Stimulated activated CD4-positive, alpha-beta T cell treated with anti-CD3 and anti-CD28 coated beads, Interleukin-1b, Interleukin-23, amount 100 ng/mL, for 1 hour (primary cell): Measurements from ENCODE around the gene MAP2K7.
"Not testable (repeated sequence)": the region's sequence is repeated elsewhere in the genome, so short reads cannot be mapped to it uniquely, and the experiment has no call there.

Experiments
- DNase-seq, 2 donors: peaks; one replicate each; pipeline ENCODE4 v3.0.0-alpha.2; 2020; ENCODE audit warnings: low read depth in 2 of 2

Gene MAP2K7

DNA sequence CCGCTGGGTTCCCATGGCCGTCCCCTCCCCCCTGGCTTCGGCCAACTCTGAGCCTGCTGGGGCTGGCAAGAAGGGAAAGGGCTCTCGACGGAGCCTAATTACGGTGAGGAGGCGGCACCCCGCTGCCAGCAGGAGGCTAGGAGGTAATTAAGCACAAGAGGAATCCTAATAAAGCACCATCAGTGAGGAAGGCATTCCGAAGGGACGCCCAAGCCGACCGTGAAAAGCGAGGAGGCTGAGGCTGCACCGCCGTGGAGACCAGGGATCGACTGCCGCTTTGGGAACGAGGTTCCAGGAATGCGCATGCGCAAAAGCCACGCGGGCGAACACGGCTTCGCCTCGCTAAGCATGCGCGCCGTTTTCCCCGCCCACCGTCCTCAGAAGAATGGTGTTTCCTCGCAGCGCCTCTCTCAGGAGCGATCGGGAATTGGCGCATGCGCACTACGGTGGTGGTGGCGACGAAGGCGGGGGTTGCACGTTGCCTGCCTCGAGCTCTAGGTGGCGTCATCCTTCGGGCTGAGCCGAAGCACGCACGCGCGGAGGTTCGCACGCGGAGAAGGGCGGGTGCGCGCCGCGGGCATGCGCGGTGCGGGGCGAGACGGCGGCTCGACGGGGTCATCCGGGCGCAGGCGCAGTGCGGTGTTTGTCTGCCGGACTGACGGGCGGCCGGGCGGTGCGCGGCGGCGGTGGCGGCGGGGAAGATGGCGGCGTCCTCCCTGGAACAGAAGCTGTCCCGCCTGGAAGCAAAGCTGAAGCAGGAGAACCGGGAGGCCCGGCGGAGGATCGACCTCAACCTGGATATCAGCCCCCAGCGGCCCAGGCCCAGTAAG, at the start of gene MAP2K7:
TSS of gene MAP2K7 (plus strand) at position 634 of the 830 bp plus-strand sequence. CDS start at position 702, 68 bp downstream.
- peak; percentile 100 for DNase-seq

- DNase-seq, result no peak
Observed at GRCh38 chr19:7855426-7856108, 48.1 kb upstream of the MAP2K7 start.

DNA sequence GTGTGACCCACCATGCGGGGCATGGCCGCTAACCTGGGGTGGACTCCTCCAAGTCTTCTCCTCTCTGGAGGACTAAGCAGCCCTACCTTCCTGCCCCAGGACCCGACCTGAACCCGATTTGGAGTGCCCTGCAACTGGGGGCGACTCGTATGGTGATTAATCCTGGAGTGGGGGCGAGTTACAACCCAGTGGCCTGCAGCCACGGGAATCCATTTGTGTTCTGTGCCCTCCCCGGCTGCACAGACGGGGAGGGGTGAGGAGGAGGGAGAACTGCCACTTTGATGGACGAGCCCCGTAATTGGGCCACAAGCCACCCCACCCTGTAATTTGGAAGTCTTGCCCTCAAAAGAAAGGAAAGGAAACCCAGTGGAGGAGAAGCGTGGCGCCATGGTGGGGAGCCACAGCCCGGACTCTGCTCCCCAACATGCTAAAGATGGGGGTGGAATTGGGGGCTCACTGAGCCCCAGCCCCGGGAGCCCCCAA, 47.5 kb upstream of the MAP2K7 start:
- DNase-seq, result no peak

DNA sequence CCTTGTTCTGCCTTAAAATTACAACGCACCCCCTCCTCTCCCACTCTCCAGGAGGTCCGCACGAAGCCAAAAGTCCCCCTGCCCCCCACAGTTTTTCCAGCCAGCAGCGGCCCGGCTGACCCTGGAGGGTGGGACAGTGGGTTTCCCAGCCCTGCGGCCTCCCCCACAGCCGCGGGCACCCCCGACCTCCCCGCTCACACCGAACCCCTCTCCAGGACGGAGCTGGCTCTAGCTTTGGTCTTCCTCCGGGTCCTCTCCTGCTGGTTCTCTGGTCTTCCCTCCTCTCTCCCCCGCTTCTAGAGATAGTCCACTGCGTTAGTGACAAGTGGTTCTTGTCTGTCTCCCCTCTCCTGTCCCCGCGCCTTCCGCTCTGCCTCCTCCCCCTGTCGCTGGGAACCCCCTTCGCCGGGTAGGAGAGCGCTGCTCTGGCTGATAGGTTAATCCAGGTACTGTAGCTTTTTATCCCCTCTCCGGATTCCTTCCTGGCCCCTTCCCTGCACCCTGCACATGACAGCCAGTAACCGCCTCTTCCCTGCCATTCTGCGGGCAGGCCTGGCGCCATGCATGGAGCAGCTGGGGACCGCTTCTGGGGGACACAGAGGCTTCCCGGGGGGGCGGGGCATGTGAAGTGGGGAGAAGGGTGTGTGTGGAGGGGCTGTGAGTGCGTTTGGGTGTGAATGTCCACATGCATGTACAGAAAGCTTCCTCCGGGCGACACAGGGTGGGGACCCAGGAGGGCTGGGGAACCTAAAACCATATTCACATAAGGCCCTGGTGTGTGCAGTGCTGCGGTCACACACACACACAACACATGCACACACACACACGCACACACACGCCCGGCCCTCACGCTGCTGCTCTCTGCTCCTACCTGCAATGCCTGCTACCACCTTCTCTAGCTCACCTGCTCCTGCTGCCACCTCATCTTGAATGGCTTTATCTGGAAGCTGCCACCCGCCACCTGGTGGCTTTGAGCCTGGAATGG, 46.7 kb upstream of the MAP2K7 start:
- no peak for DNase-seq

DNA sequence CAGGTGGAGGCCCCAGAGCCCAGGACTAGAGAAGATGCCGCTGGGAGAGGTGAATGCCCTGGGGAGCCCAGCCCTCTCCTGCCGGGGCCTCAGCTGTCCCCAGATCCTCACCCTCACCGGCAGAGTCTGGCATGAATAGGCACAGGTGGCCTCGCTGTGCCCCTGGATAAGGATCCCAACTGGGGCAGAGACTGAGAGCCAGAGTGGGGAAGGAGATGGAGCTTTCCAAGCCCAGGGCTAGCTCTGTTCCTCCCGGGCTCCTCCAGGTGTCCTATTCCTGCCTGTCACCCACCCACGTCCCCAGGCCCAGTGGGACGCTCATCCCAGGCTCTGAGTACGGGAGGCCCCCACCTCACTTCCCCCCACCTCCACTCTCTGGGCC, 46.0 kb upstream of the MAP2K7 start:
- no peak for DNase-seq

- no peak for DNase-seq
Observed at GRCh38 chr19:7858109-7858770, 45.4 kb upstream of the MAP2K7 start.

GRCh38 chr19:7859087-7859486, 44.6 kb upstream of the MAP2K7 start:
- not testable (repeated sequence) for DNase-seq

DNA sequence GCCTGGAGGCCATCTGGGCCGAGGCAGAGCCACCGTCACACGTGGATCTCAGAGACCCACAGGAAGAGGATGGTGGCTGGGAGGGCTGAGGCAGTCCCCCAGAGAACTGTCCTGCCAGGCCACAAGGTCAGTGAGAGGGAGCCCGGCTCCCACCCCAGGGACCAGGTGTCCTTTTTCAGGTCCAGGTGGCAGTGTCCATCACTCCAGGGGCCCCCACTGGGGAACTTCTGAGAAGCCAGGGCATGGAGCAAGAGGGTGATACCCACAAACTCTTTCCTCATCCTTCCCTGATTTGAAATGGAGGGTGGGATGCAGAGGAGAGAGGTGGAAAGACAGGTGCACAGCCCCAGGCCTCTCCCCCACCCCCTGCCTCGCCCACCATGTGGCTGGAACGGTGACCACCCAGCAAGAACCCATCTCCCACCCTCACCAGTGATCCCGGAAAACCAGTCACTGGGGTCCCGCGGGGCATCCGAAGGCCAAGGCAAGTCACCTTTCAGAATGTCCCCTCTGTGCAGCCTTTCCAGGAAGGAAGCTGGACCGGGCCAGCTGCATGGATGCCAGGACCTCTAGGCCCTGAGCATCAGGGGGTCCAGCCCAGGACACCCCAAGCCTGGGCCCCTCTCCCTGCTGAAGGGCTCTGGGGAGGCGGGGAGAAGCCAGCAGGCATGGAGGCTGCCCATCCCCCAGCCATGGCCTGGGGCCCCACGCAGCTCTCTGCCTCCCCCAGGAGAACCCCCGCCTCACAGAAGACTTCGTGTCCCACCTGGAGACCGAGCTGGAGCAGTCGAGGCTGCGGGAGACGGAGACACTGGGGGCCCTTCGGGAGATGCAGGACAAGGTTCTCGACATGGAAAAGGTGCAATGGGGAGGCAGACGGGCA, 43.6 kb upstream of the MAP2K7 start:
- no peak for DNase-seq

DNA sequence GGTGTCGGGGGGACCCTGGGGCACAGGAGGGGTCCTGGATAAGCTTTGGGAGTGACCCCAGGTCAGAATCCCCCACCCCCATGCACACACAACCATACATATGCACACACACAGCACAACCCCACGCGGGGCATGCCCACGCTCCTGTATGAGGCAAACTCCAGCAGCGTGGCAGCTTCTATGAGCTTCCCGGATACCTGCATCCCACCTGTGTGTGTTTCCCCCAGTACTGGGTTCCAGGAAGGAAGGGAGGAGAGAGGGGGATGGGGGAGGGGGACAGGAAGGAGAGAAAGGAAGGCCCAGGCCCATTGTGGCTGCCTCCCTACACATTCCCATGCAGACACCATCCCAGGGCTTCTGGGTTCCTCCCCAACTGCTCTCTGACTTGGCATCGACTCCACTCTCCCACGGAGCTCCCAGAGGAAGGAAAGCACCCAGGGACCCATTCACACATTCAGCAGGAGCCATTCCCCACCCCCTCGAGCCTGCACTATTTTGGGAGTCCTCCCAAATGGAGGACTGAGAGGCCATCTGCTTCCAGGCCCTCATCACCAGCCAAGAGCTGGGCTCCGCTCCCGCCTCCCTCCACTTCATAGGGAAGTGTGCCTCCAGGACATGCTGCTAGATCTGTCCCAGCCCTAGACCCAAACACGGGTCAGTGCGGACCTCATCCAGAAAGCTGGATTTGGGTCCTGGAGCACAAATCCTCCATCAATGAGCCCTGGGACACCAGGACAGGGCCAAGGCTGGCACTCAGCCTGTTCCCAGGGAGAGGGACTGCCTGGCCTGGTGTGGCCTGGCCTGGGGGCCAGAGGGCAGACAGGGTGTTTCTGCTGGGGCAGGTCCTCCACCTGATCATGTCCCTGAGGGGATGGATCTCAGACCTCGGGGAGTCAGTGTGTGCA, 42.7 kb upstream of the MAP2K7 start:
- DNase-seq, result no peak

DNA sequence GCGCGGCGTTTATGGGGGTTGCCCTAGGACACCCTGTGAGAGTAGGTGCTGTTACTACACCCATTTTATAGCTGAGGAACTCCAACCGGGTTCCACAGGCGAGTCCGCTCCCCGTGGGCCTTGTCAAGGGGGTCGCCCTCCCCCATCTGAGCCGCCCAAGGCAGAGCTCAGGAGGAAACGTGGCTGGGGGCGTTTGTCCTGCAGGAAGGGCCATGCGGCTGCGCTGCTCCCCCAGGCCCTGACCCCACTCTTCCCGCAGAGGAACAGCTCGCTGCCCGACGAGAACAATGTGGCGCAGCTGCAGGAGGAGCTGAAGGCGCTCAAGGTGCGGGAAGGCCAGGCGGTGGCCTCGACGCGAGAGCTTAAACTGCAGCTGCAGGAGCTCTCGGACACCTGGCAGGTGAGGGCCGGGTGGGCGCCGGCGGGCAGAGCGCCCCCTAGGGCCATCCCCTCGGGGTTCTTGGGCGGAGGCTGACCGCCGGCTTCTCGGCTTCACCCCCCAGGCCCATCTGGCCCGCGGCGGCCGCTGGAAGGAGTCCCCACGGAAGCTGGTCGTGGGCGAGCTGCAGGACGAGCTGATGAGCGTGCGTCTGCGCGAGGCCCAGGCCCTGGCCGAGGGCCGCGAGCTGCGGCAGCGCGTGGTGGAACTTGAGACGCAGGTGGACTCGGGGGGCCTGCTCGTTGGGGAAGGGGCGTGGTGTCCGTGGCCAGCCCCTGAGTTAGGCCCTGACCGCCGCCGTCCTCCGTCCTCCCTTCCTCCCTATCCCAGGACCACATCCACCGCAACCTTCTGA, 41.9 kb upstream of the MAP2K7 start:
- no peak for DNase-seq

DNA sequence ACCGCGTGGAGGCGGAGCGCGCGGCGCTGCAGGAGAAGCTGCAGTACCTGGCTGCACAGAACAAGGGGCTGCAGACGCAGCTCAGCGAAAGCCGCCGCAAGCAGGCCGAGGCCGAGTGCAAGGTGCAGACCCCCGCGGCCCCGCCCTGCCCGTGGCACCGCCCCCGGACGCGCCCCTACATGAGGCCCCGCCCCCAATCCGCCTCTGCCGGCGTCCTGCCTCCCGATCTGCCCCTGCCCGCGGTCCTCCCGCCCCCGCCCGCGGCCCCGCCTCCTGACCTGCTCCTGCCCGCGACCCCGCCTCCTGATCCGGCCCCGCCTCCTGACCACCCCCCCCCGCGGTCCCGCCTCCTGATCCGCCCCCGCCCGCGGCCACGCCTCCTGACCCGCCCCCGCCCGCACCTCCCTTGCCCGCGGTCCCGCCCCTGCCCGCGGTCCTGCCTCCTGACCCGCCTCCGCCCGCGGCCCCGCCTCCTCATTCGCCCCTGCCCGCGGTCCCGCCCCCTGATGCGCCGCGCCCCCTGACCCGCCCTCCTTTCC, 41.2 kb upstream of the MAP2K7 start:
- peak; percentile 42 to 47 for DNase-seq

- DNase-seq, result no peak
Observed at GRCh38 chr19:7863157-7863970, 40.3 kb upstream of the MAP2K7 start.

- DNase-seq, result no peak
Observed at GRCh38 chr19:7863971-7864689, 39.5 kb upstream of the MAP2K7 start.

GRCh38 chr19:7864690-7865074, 39.0 kb upstream of the MAP2K7 start:
- DNase-seq, result no peak

DNA sequence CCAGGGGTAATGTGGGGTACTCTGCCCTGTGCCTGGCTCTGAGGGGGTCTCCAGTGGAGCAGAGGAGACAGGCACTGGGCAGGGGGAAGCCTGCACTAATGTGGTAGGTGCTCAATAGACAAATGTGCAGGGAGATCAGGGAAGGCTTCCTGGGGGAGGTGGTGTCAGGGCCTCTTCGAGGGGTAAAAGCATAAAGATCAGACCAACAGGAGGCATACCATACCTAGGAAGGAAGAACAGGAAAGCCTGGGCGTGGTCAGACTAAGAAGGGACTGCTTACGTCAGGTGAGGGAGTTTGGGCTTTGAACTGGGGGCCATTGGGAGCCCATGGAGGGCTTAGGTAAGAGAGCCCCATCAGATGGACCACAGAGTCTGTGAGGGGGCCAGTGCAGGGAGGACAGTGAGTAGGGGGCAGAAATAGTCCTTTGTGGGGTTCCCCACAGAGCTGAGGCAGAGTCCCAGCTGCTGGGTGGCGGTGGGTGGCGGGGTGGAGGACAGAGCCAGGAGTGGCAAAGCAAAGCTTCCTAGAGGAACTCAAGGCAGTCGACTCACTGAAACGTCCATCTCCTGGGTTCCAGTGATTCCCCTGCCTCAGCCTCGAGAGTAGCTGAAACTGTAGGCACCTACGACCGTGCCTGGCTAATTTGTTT, 38.3 kb upstream of the MAP2K7 start:
- DNase-seq, result no peak
